Left cardiac atrium (tissue), 4 donors: ENCODE results near the gene MCRIP1. TPM values are rescaled to one million over a fixed set of nuclear protein-coding genes. Genes with fewer than 3 reads are reported as not detected.

Experiments used
- ATAC-seq, 2 donors: fragments of 200-7000 bp; cut with Tn5 transposase; one replicate each; pipeline ENCODE4 v1.9.1; 2020; ENCODE audit warnings: mild to moderate bottlenecking in 2 of 2, moderate library complexity in 2 of 2
- DNase-seq: peaks from one replicate; pipeline ENCODE4 v3.0.0-alpha.2; 2020
- intact Hi-C, 2 donors: fragments of 100-400 bp; cut with DNase I; formaldehyde crosslinking; loops; one replicate each; pipeline versions ENCODE4 v1.14.1 to v1.15.1; 2022 to 2023
- total RNA-seq, 2 donors: library from RNA; stranded (reverse); fragmentation: NEBNext Ultra II Directional; extraction: Animal tissue kit (Norgen Biotek cat#: 25700); gene quantifications; one replicate each; pipeline ENCODE4 v1.2.1, GENCODE V29; 2021
- donor health status: DM: no; HTN: yes; CAD: no.
- donor health status: DM: no; HTN: yes; CAD: no; lungs with severe emphysema.
- donor health status: DM: yes; HTN: yes; CAD: no.
- donor health status: Dilated cardiomyopathy.

Gene MCRIP1
- total RNA-seq, 2 donors from 2014 or later, result 83.9 to 98.0 TPM

- no peak for ATAC-seq
- intact Hi-C loops, result no loop called here
Observed at GRCh38 chr17:81810892-81811704, 22.0 kb downstream of the MCRIP1 start.

GRCh38 chr17:81810476-81810875, 22.6 kb downstream of the MCRIP1 start:
- DNase-seq (no peak), ATAC-seq (no peak)
- intact Hi-C loops, result no loop called here

More at GRCh38 chr17:81810892-81811704, 22.0 kb downstream of the MCRIP1 start:
- no peak for DNase-seq

GRCh38 chr17:81809556-81809998, 23.5 kb downstream of the MCRIP1 start:
- no peak for DNase-seq
- intact Hi-C loops, result no loop called here
- no peak for ATAC-seq

- intact Hi-C loops, result no loop called here
- ATAC-seq, result no peak
- DNase-seq, result no peak
Observed at GRCh38 chr17:81808778-81809555, 24.1 kb downstream of the MCRIP1 start.

- intact Hi-C loops, result no loop called here
- DNase-seq, result no peak
- ATAC-seq, result no peak
Observed at GRCh38 chr17:81807839-81808238, 25.3 kb downstream of the MCRIP1 start.

- no peak for DNase-seq
- intact Hi-C loops, result no loop called here
- ATAC-seq, result no peak
Observed at GRCh38 chr17:81807210-81807719, 25.8 kb downstream of the MCRIP1 start.

GRCh38 chr17:81806461-81807209, 26.5 kb downstream of the MCRIP1 start:
- peak in 1 of 2 donors; percentile 7 for ATAC-seq
- intact Hi-C loops, result no loop called here

GRCh38 chr17:81805707-81806460, 27.2 kb downstream of the MCRIP1 start:
- no peak for DNase-seq
- no peak for ATAC-seq
- intact Hi-C loops, result no loop called here

More at GRCh38 chr17:81806461-81807209, 26.5 kb downstream of the MCRIP1 start:
- no peak for DNase-seq

- intact Hi-C loops, result no loop called here
- ATAC-seq (no peak), DNase-seq (no peak)
Observed at GRCh38 chr17:81804559-81805399, 28.3 kb downstream of the MCRIP1 start.

- no peak for DNase-seq
- intact Hi-C loops, result no loop called here
- no peak for ATAC-seq
Observed at GRCh38 chr17:81803728-81804558, 29.1 kb downstream of the MCRIP1 start, which contains the start of gene GCGR. GCGR (plus strand) TSS chr17:81804150; CDS start chr17:81809019, 4,869 bp downstream.

- ATAC-seq (no peak), DNase-seq (no peak)
- intact Hi-C loops, result no loop called here
Observed at GRCh38 chr17:81802856-81803643, 30.0 kb downstream of the MCRIP1 start.

- intact Hi-C loops, result no loop called here
- ATAC-seq (no peak), DNase-seq (no peak)
Observed at GRCh38 chr17:81802048-81802758, 30.9 kb downstream of the MCRIP1 start.

- DNase-seq (no peak), ATAC-seq (no peak)
- intact Hi-C loops, result no loop called here
Observed at GRCh38 chr17:81801327-81801726, 31.8 kb downstream of the MCRIP1 start.

- intact Hi-C loops, result no loop called here
- DNase-seq, result no peak
- peak; percentile 38 to 81 for ATAC-seq
Observed at GRCh38 chr17:81794509-81794908, 38.6 kb downstream of the MCRIP1 start.

- intact Hi-C loops, result no loop called here
- no peak for DNase-seq
- ATAC-seq, result no peak
Observed at GRCh38 chr17:81794074-81794476, 39.0 kb downstream of the MCRIP1 start.
